RWPE1 (cell line): ENCODE data around the gene HMGXB4.

Experiments used
- CTCF ChIA-PET: fragments of 350-600 bp; sonication (Branson Sonifier 250); formaldehyde crosslinking; extraction: SDS; loops from one replicate; lab custom pipeline; 2021; lab: Yijun Ruan, JAX
- POLR2A ChIA-PET: fragments of 400-600 bp; formaldehyde crosslinking; extraction: SDS; loops from one replicate; lab custom pipeline; 2020; ENCODE audit warnings: antibody characterized with exemption; ENCODE audit not compliant: low non-redundant PET; lab: Yijun Ruan, JAX
- DNase-seq: peaks from one replicate; pipeline ENCODE4 v3.0.0; 2012; ENCODE audit warnings: low spot score
- H3K27ac ChIP-seq: fragments of 450-650 bp; 2 replicates; pipeline ENCODE4 v1.5.1; 2017
- TF ChIP-seq, protein P1 (sequence below): fragments of 450-650 bp; conservative IDR thresholded peaks from 2 replicates; pipeline ENCODE4 v1.5.1; 2017; ENCODE audit warnings: low read depth, mild to moderate bottlenecking

HMGXB4 gene, protein sequence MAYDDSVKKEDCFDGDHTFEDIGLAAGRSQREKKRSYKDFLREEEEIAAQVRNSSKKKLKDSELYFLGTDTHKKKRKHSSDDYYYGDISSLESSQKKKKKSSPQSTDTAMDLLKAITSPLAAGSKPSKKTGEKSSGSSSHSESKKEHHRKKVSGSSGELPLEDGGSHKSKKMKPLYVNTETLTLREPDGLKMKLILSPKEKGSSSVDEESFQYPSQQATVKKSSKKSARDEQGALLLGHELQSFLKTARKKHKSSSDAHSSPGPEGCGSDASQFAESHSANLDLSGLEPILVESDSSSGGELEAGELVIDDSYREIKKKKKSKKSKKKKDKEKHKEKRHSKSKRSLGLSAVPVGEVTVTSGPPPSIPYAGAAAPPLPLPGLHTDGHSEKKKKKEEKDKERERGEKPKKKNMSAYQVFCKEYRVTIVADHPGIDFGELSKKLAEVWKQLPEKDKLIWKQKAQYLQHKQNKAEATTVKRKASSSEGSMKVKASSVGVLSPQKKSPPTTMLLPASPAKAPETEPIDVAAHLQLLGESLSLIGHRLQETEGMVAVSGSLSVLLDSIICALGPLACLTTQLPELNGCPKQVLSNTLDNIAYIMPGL

DNA sequence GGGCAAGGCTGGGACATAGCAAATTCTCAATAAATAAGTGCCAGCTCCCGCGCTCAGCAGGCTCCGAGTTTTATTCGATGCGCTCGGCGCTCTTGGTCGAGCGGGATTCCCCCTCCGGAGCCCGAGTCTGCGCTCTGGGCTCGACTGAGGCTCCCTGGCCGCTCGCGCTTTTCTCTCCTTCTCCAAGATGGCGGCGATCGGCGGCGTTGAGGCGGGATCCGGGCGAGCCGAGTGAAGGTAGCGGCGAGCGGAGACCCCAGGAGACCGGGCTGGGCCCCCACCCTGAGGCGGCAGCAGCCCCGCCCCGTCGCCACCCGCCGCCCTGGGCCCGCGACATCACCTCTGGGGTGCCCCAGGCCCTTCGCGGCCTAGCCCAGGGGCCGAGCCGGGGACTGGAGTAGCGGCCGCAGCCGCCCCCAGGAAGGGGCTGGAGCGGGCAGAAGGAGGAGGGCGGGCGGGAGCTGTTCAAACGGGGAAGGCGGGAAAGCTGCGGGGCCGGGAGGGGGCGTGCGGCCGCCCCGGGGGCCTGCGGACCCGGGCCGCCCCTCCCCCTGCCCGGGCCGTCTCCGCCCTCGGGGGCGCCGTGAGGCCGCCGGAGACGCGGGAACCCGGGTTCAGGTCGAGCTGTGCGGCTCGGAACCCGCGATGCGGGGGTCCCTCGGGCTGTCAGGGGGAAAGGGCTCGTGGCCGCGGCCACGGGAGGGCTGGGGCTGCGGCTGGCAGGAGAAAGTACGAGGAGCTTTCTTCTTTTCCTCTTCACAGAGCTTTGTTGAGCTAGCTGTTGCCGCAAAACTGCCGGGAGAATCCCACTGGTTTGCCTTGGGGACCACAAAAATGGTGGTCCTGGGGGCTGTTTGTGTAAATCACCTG, at the start of gene HMGXB4:
HMGXB4 (plus strand) TSS at position 173 of the 870 bp plus-strand sequence. CDS start 4,898 bp downstream, outside the sequence.
- POLR2A ChIA-PET = no interaction called here
- DNase-seq = peak; percentile 79
- TF ChIP-seq, protein P1, sequence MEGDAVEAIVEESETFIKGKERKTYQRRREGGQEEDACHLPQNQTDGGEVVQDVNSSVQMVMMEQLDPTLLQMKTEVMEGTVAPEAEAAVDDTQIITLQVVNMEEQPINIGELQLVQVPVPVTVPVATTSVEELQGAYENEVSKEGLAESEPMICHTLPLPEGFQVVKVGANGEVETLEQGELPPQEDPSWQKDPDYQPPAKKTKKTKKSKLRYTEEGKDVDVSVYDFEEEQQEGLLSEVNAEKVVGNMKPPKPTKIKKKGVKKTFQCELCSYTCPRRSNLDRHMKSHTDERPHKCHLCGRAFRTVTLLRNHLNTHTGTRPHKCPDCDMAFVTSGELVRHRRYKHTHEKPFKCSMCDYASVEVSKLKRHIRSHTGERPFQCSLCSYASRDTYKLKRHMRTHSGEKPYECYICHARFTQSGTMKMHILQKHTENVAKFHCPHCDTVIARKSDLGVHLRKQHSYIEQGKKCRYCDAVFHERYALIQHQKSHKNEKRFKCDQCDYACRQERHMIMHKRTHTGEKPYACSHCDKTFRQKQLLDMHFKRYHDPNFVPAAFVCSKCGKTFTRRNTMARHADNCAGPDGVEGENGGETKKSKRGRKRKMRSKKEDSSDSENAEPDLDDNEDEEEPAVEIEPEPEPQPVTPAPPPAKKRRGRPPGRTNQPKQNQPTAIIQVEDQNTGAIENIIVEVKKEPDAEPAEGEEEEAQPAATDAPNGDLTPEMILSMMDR = no peak
- H3K27ac ChIP-seq = peak within 1 kb of the TSS; percentile 83
- CTCF ChIA-PET = no interaction called here

DNA sequence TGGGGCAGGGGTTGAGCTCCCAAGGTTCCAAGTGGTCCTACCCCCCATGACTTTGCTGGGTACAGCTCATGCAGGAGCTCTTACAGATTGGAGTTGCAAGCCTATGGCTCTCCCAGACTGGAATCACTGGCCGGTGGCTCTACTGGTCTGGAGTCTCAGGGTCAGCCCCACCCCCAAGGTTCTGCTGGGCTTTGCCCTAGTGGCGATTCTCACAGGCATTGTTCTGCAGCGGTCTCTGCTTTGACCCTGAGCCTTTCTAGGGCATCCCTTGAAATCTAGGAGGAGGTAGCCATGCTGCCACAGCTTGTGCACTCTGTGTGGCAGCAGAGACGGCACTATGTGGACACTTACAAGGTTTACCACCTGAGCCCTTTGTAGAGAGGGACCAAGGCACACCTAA, 49.3 kb upstream of the HMGXB4 start:
- ChIA-PET POLR2A (no interaction called here), CTCF (interaction anchor here (0.6 kb wide), 1 partner anchor 23 kb away, joined by 3 read pairs; no protein-coding TSS in a partner anchor)
- no peak overlapping the region for H3K27ac ChIP-seq
- TF ChIP-seq, protein P1 = no peak
- no peak for DNase-seq

DNA sequence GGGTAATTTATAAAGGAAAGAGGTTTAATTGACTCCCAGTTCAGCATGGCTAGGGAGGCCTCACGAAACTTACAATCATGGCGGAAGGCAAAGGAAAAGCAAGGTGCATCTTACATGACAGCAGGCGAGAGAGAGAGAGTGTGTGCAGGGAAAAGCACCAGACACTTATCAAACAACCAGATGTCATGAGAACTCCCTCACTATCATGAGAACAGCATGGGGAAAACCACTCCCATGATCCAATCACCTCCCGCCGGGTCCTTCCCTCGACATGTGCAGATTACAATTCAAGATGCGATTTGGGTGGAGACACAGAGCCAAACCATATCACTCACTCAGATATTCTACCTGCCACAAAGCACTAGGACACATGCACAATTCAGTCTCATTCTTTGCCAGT, 48.1 kb upstream of the HMGXB4 start:
- CTCF ChIA-PET = no interaction called here
- DNase-seq = no peak
- no peak overlapping the region for H3K27ac ChIP-seq
- TF ChIP-seq, protein P1 = no peak
- POLR2A ChIA-PET = no interaction called here

DNA sequence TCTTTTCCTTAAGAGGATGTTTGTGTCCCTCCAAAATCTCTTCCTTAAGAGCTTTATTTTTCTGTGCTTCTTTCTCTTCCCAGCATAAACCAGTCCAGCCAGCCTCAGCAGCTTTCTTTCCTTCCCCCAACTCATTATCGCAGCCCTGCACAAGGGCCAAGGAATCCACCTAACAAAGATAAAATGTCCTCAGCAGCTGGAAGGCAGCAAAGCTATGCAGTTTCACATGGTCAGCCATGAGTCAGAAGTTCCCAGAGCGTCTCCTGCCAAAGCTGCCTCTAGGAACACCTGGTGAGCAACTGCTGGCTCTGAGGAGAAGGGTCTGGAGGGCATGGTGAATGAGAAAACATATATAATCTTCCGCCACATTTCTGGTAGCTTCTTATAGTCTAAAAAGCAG, 45.3 kb upstream of the HMGXB4 start:
- DNase-seq = no peak
- ChIA-PET CTCF (interaction anchor here (0.6 kb wide), 1 partner anchor 160 kb away, joined by 3 read pairs; no protein-coding TSS in a partner anchor), POLR2A (no interaction called here)
- TF ChIP-seq, protein P1 = no peak
- no peak overlapping the region for H3K27ac ChIP-seq

DNA sequence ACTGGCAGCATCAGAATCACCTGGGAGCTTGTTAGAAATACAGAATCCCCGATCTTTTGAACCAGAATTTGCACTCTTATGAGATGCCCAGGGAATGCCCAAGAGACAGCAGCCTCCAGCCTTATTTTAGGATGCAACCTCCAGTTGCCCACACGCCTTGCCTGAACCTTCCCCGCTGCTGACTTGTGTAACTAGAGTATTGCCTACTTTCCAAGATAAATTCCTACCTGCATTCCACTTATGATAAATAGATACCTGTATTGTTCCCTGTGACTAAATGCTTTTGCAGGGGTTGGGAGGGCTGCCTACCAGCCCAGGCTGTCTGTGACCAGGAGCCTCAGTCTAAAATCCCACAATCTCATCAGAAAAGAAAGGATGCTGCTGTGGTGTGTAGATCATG, 44.3 kb upstream of the HMGXB4 start:
- no peak overlapping the region for H3K27ac ChIP-seq
- DNase-seq = no peak
- ChIA-PET POLR2A (no interaction called here), CTCF (no interaction called here)
- TF ChIP-seq, protein P1 = no peak

DNA sequence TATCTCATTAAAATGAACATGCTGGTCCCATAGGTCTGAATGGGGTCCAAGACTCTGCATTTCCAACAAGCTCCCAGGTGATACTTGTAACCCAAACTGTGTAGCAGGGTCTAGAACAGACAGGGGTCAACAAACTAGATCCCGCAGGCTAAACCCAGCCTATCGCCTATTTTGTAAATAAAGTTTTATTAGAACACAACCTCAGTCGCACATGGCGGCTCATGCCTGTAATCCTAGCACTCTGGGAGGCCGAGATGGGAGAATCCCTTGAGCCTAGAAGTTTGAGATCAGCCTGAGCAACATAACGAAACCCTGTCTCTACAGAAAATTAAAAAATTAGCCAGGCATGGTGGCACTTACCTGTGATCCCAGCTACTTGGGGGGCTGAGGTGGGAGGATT, 42.3 kb upstream of the HMGXB4 start:
- ChIA-PET CTCF (no interaction called here), POLR2A (no interaction called here)
- no peak overlapping the region for H3K27ac ChIP-seq
- TF ChIP-seq, protein P1 = no peak
- DNase-seq = no peak
